Measurements from ENCODE around the gene CELF2. TPM values are rescaled to one million over a fixed set of nuclear protein-coding genes. Genes with fewer than 3 reads are reported as not detected.
A peak's percentile ranks its signal among the peaks of the same experiment; 100 is the strongest.

Gene CELF2
- total RNA-seq, 6 donors from 2014 or later, result 82.7 to 193 (median 120) TPM

GRCh38 chr10:11189582-11190376 lies 172.1 kb downstream of the CELF2 start:
- H3K9me3 ChIP-seq, result peaks cover 0 to 6% (median 1%) of the 10 kb centered on the region in 4 donors
- no peak for TF ChIP-seq POLR2A (IDR thresholded peaks at IDR 0.05)
- TF ChIP-seq CTCF (IDR thresholded peaks at IDR 0.05), result no peak
- no peak for TF ChIP-seq EP300 (IDR thresholded peaks at IDR 0.05)
- TF ChIP-seq POLR2AphosphoS5 (IDR thresholded peaks at IDR 0.05), result no peak
- H3K27me3 ChIP-seq, result no peaks in the 10 kb centered on the region
- peaks cover 11 to 44% (median 28%) of the 10 kb centered on the region in 4 donors for H3K4me1 ChIP-seq
- WGBS, 2 donors, result 73 to 74% methylated on average over 6 of the region's 6 CpGs
- H3K27ac ChIP-seq, result no peak overlapping the region
- no peak for DNase-seq
- no peak overlapping the region for H3K4me3 ChIP-seq
- peaks cover 0 to 14% (median 6%) of the 10 kb centered on the region in 4 donors for H3K36me3 ChIP-seq
- no peak for ATAC-seq (ENCODE audit: low FRiP score in 2 of 2)

DNA sequence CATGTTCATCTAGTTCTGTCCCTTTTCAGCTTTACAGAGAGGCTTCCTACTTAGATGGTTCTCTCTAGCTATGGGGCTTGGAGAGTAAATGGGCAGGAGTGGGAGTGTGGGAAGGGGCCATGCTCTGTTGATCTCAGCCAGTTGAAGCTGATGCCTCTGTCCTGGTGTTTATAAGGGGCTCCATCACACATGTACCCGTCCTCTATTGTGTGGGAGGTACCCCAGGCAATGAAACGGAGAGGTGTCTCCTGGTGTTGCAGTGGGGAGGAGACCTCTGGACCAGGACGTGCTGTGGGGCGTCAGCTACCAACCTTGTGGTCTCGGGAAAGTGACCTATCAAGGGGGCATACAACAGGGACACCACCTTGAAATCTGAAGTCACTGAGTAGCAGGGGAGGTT lies 173.5 kb downstream of the CELF2 start:
- Histone ChIP-seq H3K27ac (no peak overlapping the region), H3K4me1 (peaks cover 11 to 56% (median 29%) of the 10 kb centered on the region in 4 donors), H3K36me3 (peaks cover 0 to 10% (median 6%) of the 10 kb centered on the region in 4 donors), H3K27me3 (no peaks in the 10 kb centered on the region), H3K4me3 (no peak overlapping the region), H3K9me3 (no peaks in the 10 kb centered on the region)
- ATAC-seq (ENCODE audit: low FRiP score in 2 of 2), result peak in 1 of 2 donors; percentile 22
- 84 to 100% methylated on average over 1 to 5 of the region's 5 CpGs for WGBS, 2 donors
- DNase-seq, result no peak
- TF ChIP-seq EP300 (IDR thresholded peaks at IDR 0.05), result no peak
- no peak for TF ChIP-seq CTCF (IDR thresholded peaks at IDR 0.05)
- no peak for TF ChIP-seq POLR2A (IDR thresholded peaks at IDR 0.05)
- no peak for TF ChIP-seq POLR2AphosphoS5 (IDR thresholded peaks at IDR 0.05)

DNA sequence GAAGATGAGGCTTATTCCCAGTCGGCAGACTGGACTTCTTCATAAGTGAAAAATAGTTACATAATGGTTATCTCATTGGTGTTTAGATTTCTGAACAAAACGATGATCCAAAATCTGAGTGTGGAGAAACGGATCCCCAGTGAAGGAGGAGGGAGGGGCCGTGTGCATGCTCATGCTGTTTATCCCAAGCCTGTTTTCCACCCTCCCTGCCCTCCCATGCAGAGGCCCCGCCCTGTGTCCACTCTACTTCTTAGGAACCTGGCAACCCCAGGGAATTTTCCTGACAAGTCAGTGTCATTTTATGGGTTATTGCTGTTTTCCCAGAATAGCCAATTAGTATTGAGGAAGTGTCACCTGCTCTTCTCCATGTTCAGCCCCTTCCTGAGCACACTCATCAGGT lies 174.0 kb downstream of the CELF2 start:
- ATAC-seq (ENCODE audit: low FRiP score in 2 of 2), result peak in 1 of 2 donors; percentile 72
- H3K27ac ChIP-seq, result peak overlapping the region in 2 of 4 donors; percentile 30 to 47

DNA sequence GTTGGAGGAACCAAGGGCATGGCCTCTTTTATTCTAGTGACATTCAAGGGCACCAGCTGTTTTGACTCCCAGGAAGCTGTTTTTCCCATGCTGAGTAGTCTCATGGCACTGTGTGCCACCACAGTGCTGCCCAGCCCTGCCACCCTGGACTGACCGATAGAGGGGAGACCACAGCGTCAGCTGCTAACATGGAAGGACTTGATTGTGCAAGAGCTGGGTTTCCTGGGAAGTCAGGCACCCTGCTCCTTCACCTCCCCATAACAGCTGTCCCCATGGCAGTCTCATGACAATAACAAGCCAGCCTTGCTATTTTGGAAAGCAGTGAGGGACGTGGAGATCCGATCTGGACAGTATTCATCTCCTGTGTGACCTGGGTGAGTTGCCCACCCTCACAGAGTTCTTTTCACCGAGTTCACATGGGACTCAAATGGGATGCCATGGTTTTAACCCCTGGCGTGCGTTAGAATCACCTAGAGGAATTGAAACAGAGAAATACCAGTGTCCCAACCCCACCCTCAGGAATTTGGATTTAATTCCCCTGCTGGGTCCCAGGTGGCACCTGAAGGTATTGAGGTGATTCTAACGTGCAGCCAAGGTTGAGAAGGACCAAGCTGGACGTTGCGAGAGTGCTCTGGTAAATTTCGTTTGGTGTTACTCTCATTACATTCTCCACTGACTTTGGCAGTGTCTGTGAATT lies 174.8 kb downstream of the CELF2 start:
- peaks cover 11 to 66% (median 34%) of the 10 kb centered on the region in 4 donors for H3K4me1 ChIP-seq
- H3K27me3 ChIP-seq, result no peaks in the 10 kb centered on the region
- DNase-seq, result peak; percentile 18 to 47
- H3K9me3 ChIP-seq, result no peaks in the 10 kb centered on the region
- peak; percentile 59 to 77 for ATAC-seq (ENCODE audit: low FRiP score in 2 of 2)
- WGBS, 2 donors, result 68 to 76% methylated on average over 8 to 11 of the region's 11 CpGs
- H3K36me3 ChIP-seq, result peaks cover 0 to 10% (median 6%) of the 10 kb centered on the region in 4 donors
- TF ChIP-seq POLR2AphosphoS5 (IDR thresholded peaks at IDR 0.05) (peak in 1 of 2 donors; percentile 50), CTCF (IDR thresholded peaks at IDR 0.05) (no peak), POLR2A (IDR thresholded peaks at IDR 0.05) (peak in 1 of 4 donors; percentile 8), EP300 (IDR thresholded peaks at IDR 0.05) (peak in 1 of 4 donors; percentile 29)
- no peak overlapping the region for H3K4me3 ChIP-seq
- H3K27ac ChIP-seq, result peak overlapping the region in 1 of 4 donors; percentile 47

More for the DNA sequence above, 174.0 kb downstream of the CELF2 start:
- Histone ChIP-seq H3K4me1 (peaks cover 11 to 61% (median 29%) of the 10 kb centered on the region in 4 donors), H3K27me3 (no peaks in the 10 kb centered on the region), H3K9me3 (no peaks in the 10 kb centered on the region), H3K4me3 (no peak overlapping the region), H3K36me3 (peaks cover 0 to 10% (median 6%) of the 10 kb centered on the region in 4 donors)
- 72 to 74% methylated on average over 5 of the region's 5 CpGs for WGBS, 2 donors
- TF ChIP-seq CTCF (IDR thresholded peaks at IDR 0.05) (no peak), POLR2A (IDR thresholded peaks at IDR 0.05) (no peak), POLR2AphosphoS5 (IDR thresholded peaks at IDR 0.05) (no peak), EP300 (IDR thresholded peaks at IDR 0.05) (no peak)
- DNase-seq, result no peak
